ENCODE results near the gene COPRS.

The COPRS gene

GRCh38 chr17:31807846-31808245 is 51.2 kb downstream of the COPRS start:
- no peak for DNase-seq

DNA sequence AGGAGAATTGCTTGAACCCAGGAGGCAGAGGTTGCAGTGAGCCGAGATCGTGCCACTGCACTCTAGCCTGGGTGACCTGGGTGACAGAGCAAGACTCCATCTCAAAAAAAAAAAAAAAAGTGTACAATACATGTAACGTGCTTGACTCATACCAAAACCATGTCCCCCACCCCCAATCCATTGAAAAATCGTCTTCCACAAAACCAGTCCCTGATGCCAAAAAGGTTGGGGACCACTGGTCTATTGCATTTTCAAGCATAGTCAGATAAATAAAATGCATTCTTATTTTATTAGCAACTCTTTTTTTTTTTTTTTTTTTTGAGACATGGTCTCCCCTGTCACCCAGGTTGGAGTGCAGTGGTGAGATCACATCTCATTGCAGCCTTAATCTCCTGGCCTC is 52.1 kb downstream of the COPRS start:
- DNase-seq = no peak

GRCh38 chr17:31803494-31804213 is 55.4 kb downstream of the COPRS start:
- DNase-seq = no peak

- DNase-seq = no peak
Measured at GRCh38 chr17:31802502-31802901, 56.5 kb downstream of the COPRS start.
